ENCODE results near the gene PLAAT2. TPM values are rescaled to one million over a fixed set of nuclear protein-coding genes. Genes with fewer than 3 reads are reported as not detected.

PLAAT2 gene
- total RNA-seq, 6 experiments from 2014 or later, result 0.42 to 2.2 (median 1.1) TPM; not detected in 3

DNA sequence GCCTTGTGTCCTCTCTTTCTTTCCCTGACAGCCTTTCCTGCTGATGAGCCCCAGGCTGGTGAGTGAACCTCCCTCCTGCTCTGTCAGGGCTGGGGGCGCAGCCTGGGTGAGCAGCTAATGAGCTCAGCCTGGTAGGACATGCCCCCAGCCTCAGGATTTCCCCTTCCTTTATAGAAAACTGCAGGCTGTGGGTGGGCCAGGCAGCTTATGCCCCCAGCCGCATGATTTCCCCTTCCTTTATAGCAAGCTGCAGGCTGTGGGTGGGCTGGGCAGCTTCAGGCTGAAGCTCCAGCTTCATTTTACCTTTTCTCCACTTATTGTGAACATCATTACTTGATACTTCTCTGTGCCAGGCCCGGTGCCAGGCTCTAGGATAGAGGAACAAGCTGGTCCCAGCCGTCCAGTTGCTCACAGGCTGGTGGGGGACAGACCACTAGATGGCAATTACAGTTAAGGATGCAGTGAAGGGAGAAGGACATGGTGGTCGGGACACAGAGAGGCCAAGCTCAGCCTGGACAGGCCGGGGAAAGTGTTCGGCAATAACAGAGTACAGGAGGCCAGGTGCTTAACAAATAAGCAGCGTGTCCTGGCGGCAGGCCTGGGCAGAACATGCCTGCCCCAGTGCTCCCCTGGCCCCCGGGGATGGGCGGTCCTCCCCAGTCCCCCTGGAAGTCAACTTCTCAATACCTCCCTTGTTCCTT lies 52.0 kb downstream of the PLAAT2 start:
- WGBS (ENCODE audit: insufficient coverage, low coverage, low lambda C conversion rate, missing lambda C conversion rate), result 63% methylated on average over 5 of the region's 11 CpGs
- TF ChIP-seq, protein P1, sequence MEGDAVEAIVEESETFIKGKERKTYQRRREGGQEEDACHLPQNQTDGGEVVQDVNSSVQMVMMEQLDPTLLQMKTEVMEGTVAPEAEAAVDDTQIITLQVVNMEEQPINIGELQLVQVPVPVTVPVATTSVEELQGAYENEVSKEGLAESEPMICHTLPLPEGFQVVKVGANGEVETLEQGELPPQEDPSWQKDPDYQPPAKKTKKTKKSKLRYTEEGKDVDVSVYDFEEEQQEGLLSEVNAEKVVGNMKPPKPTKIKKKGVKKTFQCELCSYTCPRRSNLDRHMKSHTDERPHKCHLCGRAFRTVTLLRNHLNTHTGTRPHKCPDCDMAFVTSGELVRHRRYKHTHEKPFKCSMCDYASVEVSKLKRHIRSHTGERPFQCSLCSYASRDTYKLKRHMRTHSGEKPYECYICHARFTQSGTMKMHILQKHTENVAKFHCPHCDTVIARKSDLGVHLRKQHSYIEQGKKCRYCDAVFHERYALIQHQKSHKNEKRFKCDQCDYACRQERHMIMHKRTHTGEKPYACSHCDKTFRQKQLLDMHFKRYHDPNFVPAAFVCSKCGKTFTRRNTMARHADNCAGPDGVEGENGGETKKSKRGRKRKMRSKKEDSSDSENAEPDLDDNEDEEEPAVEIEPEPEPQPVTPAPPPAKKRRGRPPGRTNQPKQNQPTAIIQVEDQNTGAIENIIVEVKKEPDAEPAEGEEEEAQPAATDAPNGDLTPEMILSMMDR (IDR thresholded peaks at IDR 0.05), result no peak
- TF ChIP-seq POLR2A (IDR thresholded peaks at IDR 0.05), result no peak
- Histone ChIP-seq H3K36me3 (no peaks in the 10 kb centered on the region), H3K27ac (peak overlapping the region in 1 of 3 donors; percentile 33), H3K4me3 (no peak overlapping the region), H3K27me3 (no peaks in the 10 kb centered on the region), H3K4me1 (peaks cover 0 to 29% (median 6%) of the 10 kb centered on the region in 4 donors), H3K9me3 (no peaks in the 10 kb centered on the region)
- ATAC-seq (peak; percentile 8 to 62 (median 24)), DNase-seq (peak in 2 of 3 donors; percentile 17 to 68)
- intact Hi-C loops (cut with DNase I), result no loop called here

DNA sequence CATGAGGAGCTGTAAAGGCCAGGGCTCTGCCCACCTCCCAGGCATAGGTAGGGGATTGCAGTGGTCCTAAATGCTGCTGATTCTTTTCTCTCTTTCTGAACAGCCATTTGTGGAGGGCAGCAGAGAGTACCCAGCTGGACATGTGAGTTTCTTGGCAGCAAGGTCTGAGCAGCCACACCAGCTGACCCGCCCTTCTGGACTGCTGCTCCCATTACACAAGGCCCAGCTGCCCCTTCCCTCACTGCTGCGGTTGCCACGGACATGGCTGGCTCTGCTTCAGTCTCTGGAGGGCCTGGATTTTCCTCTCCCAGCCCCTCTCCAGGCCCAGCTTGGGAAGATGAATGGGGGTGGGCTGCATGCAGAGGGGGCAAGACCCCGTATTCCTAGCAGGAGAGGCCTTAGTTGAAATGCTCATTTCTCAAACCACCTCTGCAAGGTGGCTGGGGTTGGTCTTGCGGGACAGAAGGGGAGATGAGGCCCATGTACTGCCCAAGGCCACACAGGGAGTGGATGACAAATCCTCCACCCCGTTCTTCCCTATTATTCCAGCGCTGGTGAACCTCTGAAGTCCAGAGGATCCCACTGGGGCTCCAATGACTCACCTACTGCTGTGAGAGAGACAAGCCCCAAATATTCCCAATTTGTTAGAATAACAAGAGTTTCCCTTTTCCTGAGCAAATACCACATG lies 52.7 kb downstream of the PLAAT2 start:
- WGBS (ENCODE audit: insufficient coverage, low coverage, low lambda C conversion rate, missing lambda C conversion rate), result 69% methylated on average over 5 of the region's 7 CpGs
- TF ChIP-seq POLR2A (IDR thresholded peaks at IDR 0.05), result no peak
- TF ChIP-seq, protein P1 (IDR thresholded peaks at IDR 0.05), result peak in 2 of 4 donors; percentile 16 to 17
- DNase-seq, result peak; percentile 77 to 91 (median 87)
- intact Hi-C loops (cut with DNase I), result no loop called here
- H3K4me1 ChIP-seq, result peaks cover 0 to 32% (median 6%) of the 10 kb centered on the region in 4 donors
- ATAC-seq, result peak; percentile 89 to 91 (median 90)
- H3K9me3 ChIP-seq, result no peaks in the 10 kb centered on the region
- no peak overlapping the region for H3K4me3 ChIP-seq
- peak overlapping the region in 1 of 3 donors; percentile 33 for H3K27ac ChIP-seq
- H3K27me3 ChIP-seq, result no peaks in the 10 kb centered on the region
- no peaks in the 10 kb centered on the region for H3K36me3 ChIP-seq

- TF ChIP-seq, protein P1 (IDR thresholded peaks at IDR 0.05), result no peak
- TF ChIP-seq POLR2A (IDR thresholded peaks at IDR 0.05), result no peak
- H3K36me3 ChIP-seq, result no peaks in the 10 kb centered on the region
- no peak overlapping the region for H3K4me3 ChIP-seq
- intact Hi-C loops (cut with DNase I), result no loop called here
- H3K4me1 ChIP-seq, result peaks cover 0 to 47% (median 13%) of the 10 kb centered on the region in 4 donors
- no peak overlapping the region for H3K27ac ChIP-seq
- DNase-seq (no peak), ATAC-seq (no peak)
- no peaks in the 10 kb centered on the region for H3K9me3 ChIP-seq
- 75% methylated on average over 7 of the region's 12 CpGs for WGBS (ENCODE audit: insufficient coverage, low coverage, low lambda C conversion rate, missing lambda C conversion rate)
- no peaks in the 10 kb centered on the region for H3K27me3 ChIP-seq
These were observed 54.4 kb downstream of the PLAAT2 start for GRCh38 chr11:63508745-63509144.

GRCh38 chr11:63508009-63508408 lies 55.2 kb downstream of the PLAAT2 start:
- H3K27ac ChIP-seq, result no peak overlapping the region
- H3K4me1 ChIP-seq, result peaks cover 0 to 54% (median 13%) of the 10 kb centered on the region in 4 donors
- H3K4me3 ChIP-seq, result no peak overlapping the region
- TF ChIP-seq POLR2A (IDR thresholded peaks at IDR 0.05), result no peak
- TF ChIP-seq, protein P1 (IDR thresholded peaks at IDR 0.05), result peak; percentile 54 to 77 (median 66)
- H3K36me3 ChIP-seq, result no peaks in the 10 kb centered on the region
- intact Hi-C loops (cut with DNase I), result no loop called here
- ATAC-seq (peak; percentile 75 to 87 (median 82)), DNase-seq (peak; percentile 72 to 89 (median 83))
- no peaks in the 10 kb centered on the region for H3K9me3 ChIP-seq
- WGBS (ENCODE audit: insufficient coverage, low coverage, low lambda C conversion rate, missing lambda C conversion rate), result 40% methylated on average over 3 of the region's 3 CpGs
- H3K27me3 ChIP-seq, result no peaks in the 10 kb centered on the region

All from right lobe of liver (tissue), 6 donors.